MCF 10A (cell line): Measurements from ENCODE around the gene BLOC1S1. TPM values are rescaled to one million over a fixed set of nuclear protein-coding genes. Genes with fewer than 3 reads are reported as not detected.
A peak's percentile ranks its signal among the peaks of the same experiment; 100 is the strongest.

Experiments used
- BruUV-seq: library from RNA; stranded (reverse); fragments of 400-500 nt; replicated peaks from 2 replicates; lab custom pipeline; 2021; lab: Mats Ljungman, UMichigan
- CTCF ChIA-PET: fragments of 300-600 bp; sonication (Branson Sonifier 250); formaldehyde crosslinking; extraction: SDS; loops from one replicate; lab custom pipeline; 2021; ENCODE audit warnings: antibody characterized with exemption, inconsistent platforms; lab: Yijun Ruan, JAX
- POLR2A ChIA-PET: fragments of 300-600, 350-650 bp; sonication (Branson Sonifier 250); formaldehyde crosslinking; extraction: SDS; loops from one replicate; lab custom pipeline; 2020; ENCODE audit warnings: antibody characterized with exemption, inconsistent platforms; lab: Yijun Ruan, JAX
- DNase-seq: peaks from one replicate; pipeline ENCODE4 v3.0.0-alpha.2; 2018; ENCODE audit not compliant: unreplicated experiment
- H3K27ac Mint-ChIP-seq: one replicate; pipeline ENCODE4 v1.8.0; 2022; ENCODE audit warnings: mild to moderate bottlenecking, low read depth, mixed read lengths; ENCODE audit not compliant: unreplicated experiment
- H3K27me3 Mint-ChIP-seq: one replicate; pipeline ENCODE4 v1.8.0; 2022; ENCODE audit warnings: mixed read lengths; ENCODE audit not compliant: insufficient read depth, unreplicated experiment
- H3K36me3 Mint-ChIP-seq: one replicate; pipeline ENCODE4 v1.8.0; 2022; ENCODE audit warnings: mild to moderate bottlenecking, moderate library complexity, mixed read lengths; ENCODE audit not compliant: insufficient read depth, unreplicated experiment
- H3K4me1 Mint-ChIP-seq: one replicate; pipeline ENCODE4 v1.8.0; 2022; ENCODE audit warnings: mixed read lengths; ENCODE audit not compliant: insufficient read depth, unreplicated experiment
- H3K4me3 Mint-ChIP-seq: one replicate; pipeline ENCODE4 v1.8.0; 2022; ENCODE audit warnings: mild to moderate bottlenecking, moderate library complexity, mixed read lengths; ENCODE audit not compliant: unreplicated experiment
- H3K9me3 Mint-ChIP-seq: one replicate; pipeline ENCODE4 v1.8.0; 2022; ENCODE audit warnings: mixed read lengths; ENCODE audit not compliant: unreplicated experiment
- intact Hi-C: fragments of 100-400 bp; cut with micrococcal nuclease; formaldehyde crosslinking; loops from 2 replicates; pipeline ENCODE4 v1.14.1; 2022
- total RNA-seq: library from RNA; stranded (reverse); gene quantifications from 2 replicates; pipeline ENCODE4 v1.2.3, GENCODE V29; 2022
- TF ChIP-seq, protein P1 (sequence below): fragments of 200-600 bp; IDR thresholded peaks from one replicate; pipeline ENCODE4 v1.8.0; 2022; ENCODE audit warnings: antibody characterized with exemption, mild to moderate bottlenecking; ENCODE audit not compliant: unreplicated experiment

The BLOC1S1 gene
- total RNA-seq, 1 experiment from 2014 or later, result 75.8 TPM

DNA sequence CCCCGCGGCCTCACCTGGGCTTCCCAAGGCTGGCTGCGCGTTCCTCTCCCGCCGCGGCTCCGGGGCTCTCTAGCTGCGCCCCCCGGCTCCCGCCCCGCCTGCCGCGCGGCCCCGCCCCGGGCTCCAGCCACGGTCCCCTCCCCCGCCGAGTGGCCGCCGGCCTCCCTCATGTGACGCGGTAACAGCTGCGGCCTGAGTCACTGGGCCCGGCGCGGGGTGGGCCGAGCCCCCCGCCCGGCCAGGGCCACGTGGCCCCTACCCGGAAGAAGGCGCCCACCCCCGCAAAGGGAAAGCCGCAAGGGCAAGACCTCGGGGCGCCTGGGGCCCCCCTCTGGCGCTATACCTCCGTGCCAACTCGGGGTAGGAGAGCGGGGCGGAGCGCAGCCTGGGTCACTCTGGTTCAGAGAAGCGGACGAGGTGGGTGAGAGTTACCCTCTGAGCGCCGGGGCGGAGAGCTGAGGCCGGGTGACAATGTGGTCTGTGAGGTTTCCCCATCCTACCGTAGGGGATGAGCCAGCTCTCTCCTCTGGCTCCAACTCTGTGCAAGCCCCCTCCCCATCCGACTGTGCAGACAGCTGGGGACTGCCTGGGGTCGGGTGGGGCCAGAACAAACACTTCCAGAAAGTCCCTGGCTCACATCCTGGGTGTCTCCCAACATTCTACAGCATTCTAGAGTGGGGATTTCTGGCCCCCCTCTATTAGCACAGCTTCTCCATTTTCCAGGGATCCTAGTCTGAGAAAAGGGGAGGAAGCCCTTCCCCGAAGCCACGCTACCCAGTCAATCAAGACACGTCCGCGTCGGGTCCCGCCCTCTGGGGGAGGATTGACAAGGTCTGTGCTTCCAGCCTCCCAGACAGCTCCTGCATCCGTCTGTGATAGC is 13.3 kb downstream of the BLOC1S1 start, which contains the start of gene CD63:
CD63 (minus strand) TSS at position 71 of the 880 bp plus-strand sequence. CDS start 668 bp downstream, outside the sequence.
- TF ChIP-seq, protein P1, sequence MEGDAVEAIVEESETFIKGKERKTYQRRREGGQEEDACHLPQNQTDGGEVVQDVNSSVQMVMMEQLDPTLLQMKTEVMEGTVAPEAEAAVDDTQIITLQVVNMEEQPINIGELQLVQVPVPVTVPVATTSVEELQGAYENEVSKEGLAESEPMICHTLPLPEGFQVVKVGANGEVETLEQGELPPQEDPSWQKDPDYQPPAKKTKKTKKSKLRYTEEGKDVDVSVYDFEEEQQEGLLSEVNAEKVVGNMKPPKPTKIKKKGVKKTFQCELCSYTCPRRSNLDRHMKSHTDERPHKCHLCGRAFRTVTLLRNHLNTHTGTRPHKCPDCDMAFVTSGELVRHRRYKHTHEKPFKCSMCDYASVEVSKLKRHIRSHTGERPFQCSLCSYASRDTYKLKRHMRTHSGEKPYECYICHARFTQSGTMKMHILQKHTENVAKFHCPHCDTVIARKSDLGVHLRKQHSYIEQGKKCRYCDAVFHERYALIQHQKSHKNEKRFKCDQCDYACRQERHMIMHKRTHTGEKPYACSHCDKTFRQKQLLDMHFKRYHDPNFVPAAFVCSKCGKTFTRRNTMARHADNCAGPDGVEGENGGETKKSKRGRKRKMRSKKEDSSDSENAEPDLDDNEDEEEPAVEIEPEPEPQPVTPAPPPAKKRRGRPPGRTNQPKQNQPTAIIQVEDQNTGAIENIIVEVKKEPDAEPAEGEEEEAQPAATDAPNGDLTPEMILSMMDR, result no peak
- H3K4me1 Mint-ChIP-seq, result peaks cover 22% of the 10 kb centered on the region
- intact Hi-C loops, result loop anchor here (2.0 kb wide), 1 partner anchor 48 kb away; a partner anchor contains a TSS
- CTCF ChIA-PET, result interaction anchor here (0.5 to 2.8 kb wide), 9 partner anchors 8 to 267 kb away, joined by 3 to 40 read pairs (median 3); partner anchors contain the start of gene BLOC1S1
- DNase-seq, result peak; percentile 93
- no peaks in the 10 kb centered on the region for H3K9me3 Mint-ChIP-seq
- H3K27ac Mint-ChIP-seq, result peak within 1 kb of the TSS; percentile 82
- POLR2A ChIA-PET, result interaction anchor here (0.7 to 3.1 kb wide), 23 partner anchors 9 to 1404 kb away, joined by 3 to 41 read pairs (median 5); partner anchors contain the start of genes BLOC1S1, COPZ1, DNAJC14 and ORMDL2
- H3K27me3 Mint-ChIP-seq, result no peaks in the 10 kb centered on the region
- peak within 1 kb of the TSS; percentile 76 for H3K4me3 Mint-ChIP-seq
- peaks cover 41% of the 10 kb centered on the region for H3K36me3 Mint-ChIP-seq
- TSS peak; percentile 69 for BruUV-seq

DNA sequence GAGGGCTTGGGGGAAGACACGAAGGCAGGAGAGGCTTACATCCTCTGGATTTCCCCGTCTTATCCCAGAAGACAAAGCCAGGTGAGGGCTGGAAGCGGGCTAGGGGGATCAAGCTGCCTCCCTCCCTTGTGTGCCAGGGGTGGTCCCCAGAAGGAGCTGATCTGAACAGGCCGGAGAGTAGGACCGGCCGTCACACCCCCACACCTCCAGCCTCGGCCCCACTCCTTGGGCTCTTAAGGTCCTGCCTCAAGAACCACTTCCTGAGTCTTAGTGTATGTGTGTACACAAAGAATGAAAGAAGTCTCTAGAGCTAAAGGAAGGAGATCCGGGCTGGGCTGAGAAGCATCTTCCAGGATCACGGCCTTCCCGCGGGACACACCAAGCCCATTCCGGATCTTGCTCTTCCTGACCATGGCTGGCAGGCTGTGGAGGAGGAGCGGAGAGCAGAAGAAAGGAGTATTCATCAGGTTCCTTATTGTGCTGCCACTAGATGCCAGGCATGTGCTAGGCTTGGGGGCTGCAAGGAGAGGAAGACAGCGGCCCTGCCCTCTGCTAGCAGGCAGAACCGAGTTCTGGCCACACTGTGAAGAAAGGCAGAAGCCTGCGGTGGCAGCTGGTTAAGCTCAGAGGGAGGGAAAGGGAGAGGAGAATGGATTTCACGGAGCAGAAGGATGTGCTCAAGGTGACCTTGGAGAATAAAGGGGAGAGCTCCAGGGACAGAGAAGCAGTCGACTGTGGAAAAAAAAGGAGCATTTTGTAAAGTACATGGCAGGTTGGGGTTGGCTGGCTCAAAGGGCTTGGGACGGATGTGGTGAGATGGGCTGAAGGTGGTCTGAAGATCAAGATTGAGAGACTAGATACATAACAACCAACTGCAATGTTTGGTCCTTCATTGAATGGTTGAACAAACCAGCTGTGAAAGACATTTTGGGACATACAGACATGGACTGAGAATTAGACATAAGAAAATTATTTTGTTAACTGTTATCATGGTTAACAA is 14.3 kb downstream of the BLOC1S1 start:
- DNase-seq, result no peak
- CTCF ChIA-PET, result interaction anchor here (0.6 to 2.8 kb wide), 7 partner anchors 10 to 266 kb away, joined by 3 to 40 read pairs (median 3); partner anchors contain the start of gene RDH5
- TF ChIP-seq, protein P1, result no peak
- no peaks in the 10 kb centered on the region for H3K9me3 Mint-ChIP-seq
- H3K27me3 Mint-ChIP-seq, result no peaks in the 10 kb centered on the region
- intact Hi-C loops, result loop anchor here (2.0 to 10.0 kb wide), 3 partner anchors 49 to 495 kb away; partner anchors contain the start of genes NABP2 and RNF41
- H3K4me1 Mint-ChIP-seq, result peaks cover 22% of the 10 kb centered on the region
- no TSS peak for BruUV-seq
- H3K27ac Mint-ChIP-seq, result peak overlapping the region; percentile 82
- H3K4me3 Mint-ChIP-seq, result peak overlapping the region; percentile 76
- peaks cover 34% of the 10 kb centered on the region for H3K36me3 Mint-ChIP-seq
- POLR2A ChIA-PET, result interaction anchor here (0.6 to 3.1 kb wide), 23 partner anchors 9 to 719 kb away, joined by 3 to 41 read pairs (median 5); partner anchors contain the start of genes BLOC1S1, DNAJC14, ORMDL2 and PYM1

DNA sequence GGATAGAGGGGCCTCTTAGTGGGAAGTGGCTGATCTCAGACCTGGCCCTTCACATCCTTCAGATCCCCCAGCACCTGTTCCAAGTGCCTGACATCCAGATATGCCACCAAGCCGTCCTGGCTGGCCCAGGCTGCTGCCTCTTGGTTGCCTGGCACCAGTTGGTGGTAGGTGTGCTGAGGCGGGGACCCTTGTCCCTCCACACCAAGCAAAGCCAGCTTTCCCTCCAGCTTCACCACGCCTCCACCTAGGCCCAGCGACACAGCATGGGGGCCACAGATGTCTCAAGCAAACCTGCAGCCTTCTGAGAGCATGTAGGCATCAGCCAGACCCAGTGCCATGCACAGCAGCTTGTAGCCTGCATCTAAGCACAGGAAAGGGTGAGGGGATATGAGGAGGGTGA is 16.4 kb downstream of the BLOC1S1 start:
- H3K9me3 Mint-ChIP-seq, result no peaks in the 10 kb centered on the region
- CTCF ChIA-PET, result interaction anchor here (0.6 to 1.0 kb wide), 2 partner anchors 11 to 386 kb away, joined by 3 to 5 read pairs; no protein-coding TSS in a partner anchor

More for the DNA sequence above, 16.4 kb downstream of the BLOC1S1 start:
- Mint-ChIP-seq H3K4me3 (no peak overlapping the region), H3K27me3 (no peaks in the 10 kb centered on the region), H3K36me3 (peaks cover 12% of the 10 kb centered on the region), H3K4me1 (peaks cover 24% of the 10 kb centered on the region), H3K27ac (no peak overlapping the region)
- POLR2A ChIA-PET, result no interaction called here
- BruUV-seq, result no TSS peak
- no peak for DNase-seq
- TF ChIP-seq, protein P1, result no peak
- intact Hi-C loops, result loop anchor here (10.0 kb wide), 2 partner anchors 463 to 493 kb away; partner anchors contain the start of genes NABP2 and RNF41
